Uterus (tissue), 4 donors: ENCODE results near the gene ATP11A. TPM values are rescaled to one million over a fixed set of nuclear protein-coding genes. Genes with fewer than 3 reads are reported as not detected.

ENCODE experiments used
- DNase-seq, 2 donors: peaks; one replicate each; pipeline ENCODE4 v3.0.0-alpha.2; 2019 to 2020
- H3K27ac ChIP-seq, 2 donors: fragments of 200-600 bp; sonication (generic); 1 replicate in 1 of 2; 2 replicates in 1 of 2; pipeline ENCODE4 v1.5.1; 2016 to 2018
- H3K27me3 ChIP-seq, 2 donors: fragments of 200-600 bp; sonication (generic); one replicate each; pipeline ENCODE4 v1.5.1; 2018 to 2019; ENCODE audit warnings: control low read depth in 1 of 2
- H3K36me3 ChIP-seq, 2 donors: fragments of 200-600 bp; sonication (generic); one replicate each; pipeline ENCODE4 v1.5.1; 2019; ENCODE audit warnings: control low read depth in 1 of 2
- H3K4me1 ChIP-seq, 2 donors: fragments of 200-600 bp; sonication (generic); one replicate each; pipeline ENCODE4 v1.5.1; 2018 to 2019; ENCODE audit warnings: control low read depth in 1 of 2
- H3K4me3 ChIP-seq, 2 donors: fragments of 200-600 bp; sonication (generic); 1 replicate in 1 of 2; 2 replicates in 1 of 2; pipeline ENCODE4 v1.5.1; 2018 to 2019; ENCODE audit warnings: mild to moderate bottlenecking in 1 of 2
- H3K9me3 ChIP-seq, 2 donors: fragments of 200-600 bp; sonication (generic); one replicate each; pipeline ENCODE4 v1.5.1; 2019; ENCODE audit warnings: control low read depth in 1 of 2
- POLR2A ChIP-seq, 2 donors: fragments of 450-650 bp; IDR thresholded peaks; one replicate each; pipeline ENCODE4 v1.6.1; 2016; ENCODE audit warnings: antibody characterized with exemption in 2 of 2, mild to moderate bottlenecking in 1 of 2, moderate library complexity in 1 of 2
- intact Hi-C: fragments of 100-400 bp; cut with DNase I; formaldehyde crosslinking; loops from one replicate; pipeline ENCODE4 v1.15.1; 2023; ENCODE audit warnings: low total_unique reads
- total RNA-seq, 4 donors: library from RNA; depleted of rRNA in 3 of 4; stranded (reverse); fragments of >200 nt in 3 of 4; gene quantifications; one replicate each; pipeline versions ENCODE4 v1.1.0 to v1.2.4, GENCODE V29; 2014 to 2023
- TF ChIP-seq, protein P1 (sequence below), 4 experiments: fragments of 200-600 bp in 2 of 4; fragments of 450-650 bp in 2 of 4; sonication (generic) in 2 of 4; IDR thresholded peaks; one replicate each; pipeline ENCODE4 v1.5.1; 2016 to 2019; ENCODE audit warnings: antibody characterized with exemption in 4 of 4, mild to moderate bottlenecking in 2 of 4, moderate library complexity in 1 of 4
- donor health status: DM: yes; HTN: yes; CAD: no.

Gene ATP11A
- total RNA-seq, 4 donors from 2014 or later: 12.8 to 149 (median 22.8) TPM

DNA sequence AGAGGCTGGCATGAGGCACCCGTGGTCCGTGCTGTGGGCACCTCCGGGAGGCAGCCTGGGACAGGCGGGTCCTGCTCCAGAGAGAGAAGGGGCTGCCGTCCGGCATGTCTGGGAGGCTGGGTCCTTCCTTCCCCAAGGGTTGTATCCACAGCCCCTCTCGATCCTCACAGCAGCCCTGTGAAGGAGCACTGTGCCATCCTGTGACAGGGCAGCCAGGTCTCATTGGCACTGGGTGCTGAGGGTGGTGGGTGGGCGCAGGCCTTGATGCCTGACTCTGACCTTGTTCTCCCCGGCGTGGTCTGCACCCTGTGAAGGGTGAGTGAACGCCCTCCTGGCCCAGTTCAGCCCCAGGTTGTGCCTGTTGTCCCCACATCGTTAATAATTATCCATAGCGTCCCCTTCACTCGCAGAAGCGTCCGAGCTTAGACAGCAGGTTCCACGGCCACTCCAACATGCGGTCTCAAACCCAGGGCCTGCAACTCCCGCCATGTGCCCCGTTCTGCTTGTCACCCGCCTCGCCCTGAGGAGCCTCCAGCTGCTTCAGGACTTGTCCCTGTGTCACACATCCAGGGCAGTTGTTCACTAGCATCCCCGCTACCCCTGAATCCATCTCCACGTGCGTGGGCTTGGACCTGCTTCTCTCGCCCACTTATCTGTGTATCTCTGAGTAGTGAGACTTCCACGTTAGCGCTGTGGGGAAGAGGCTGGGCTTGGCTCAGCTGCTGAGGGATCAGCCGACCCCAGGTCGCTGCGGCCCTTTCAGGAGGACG is 10.6 kb downstream of the ATP11A start:
- DNase-seq: no peak
- H3K9me3 ChIP-seq: no peaks in the 10 kb centered on the region
- H3K27me3 ChIP-seq: no peaks in the 10 kb centered on the region
- TF ChIP-seq, protein P1, sequence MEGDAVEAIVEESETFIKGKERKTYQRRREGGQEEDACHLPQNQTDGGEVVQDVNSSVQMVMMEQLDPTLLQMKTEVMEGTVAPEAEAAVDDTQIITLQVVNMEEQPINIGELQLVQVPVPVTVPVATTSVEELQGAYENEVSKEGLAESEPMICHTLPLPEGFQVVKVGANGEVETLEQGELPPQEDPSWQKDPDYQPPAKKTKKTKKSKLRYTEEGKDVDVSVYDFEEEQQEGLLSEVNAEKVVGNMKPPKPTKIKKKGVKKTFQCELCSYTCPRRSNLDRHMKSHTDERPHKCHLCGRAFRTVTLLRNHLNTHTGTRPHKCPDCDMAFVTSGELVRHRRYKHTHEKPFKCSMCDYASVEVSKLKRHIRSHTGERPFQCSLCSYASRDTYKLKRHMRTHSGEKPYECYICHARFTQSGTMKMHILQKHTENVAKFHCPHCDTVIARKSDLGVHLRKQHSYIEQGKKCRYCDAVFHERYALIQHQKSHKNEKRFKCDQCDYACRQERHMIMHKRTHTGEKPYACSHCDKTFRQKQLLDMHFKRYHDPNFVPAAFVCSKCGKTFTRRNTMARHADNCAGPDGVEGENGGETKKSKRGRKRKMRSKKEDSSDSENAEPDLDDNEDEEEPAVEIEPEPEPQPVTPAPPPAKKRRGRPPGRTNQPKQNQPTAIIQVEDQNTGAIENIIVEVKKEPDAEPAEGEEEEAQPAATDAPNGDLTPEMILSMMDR (IDR thresholded peaks at IDR 0.05): no peak
- TF ChIP-seq POLR2A (IDR thresholded peaks at IDR 0.05): no peak
- no peak overlapping the region for H3K4me3 ChIP-seq
- intact Hi-C loops: no loop called here
- H3K4me1 ChIP-seq: no peaks in the 10 kb centered on the region
- H3K36me3 ChIP-seq: no peaks in the 10 kb centered on the region
- no peak overlapping the region for H3K27ac ChIP-seq

DNA sequence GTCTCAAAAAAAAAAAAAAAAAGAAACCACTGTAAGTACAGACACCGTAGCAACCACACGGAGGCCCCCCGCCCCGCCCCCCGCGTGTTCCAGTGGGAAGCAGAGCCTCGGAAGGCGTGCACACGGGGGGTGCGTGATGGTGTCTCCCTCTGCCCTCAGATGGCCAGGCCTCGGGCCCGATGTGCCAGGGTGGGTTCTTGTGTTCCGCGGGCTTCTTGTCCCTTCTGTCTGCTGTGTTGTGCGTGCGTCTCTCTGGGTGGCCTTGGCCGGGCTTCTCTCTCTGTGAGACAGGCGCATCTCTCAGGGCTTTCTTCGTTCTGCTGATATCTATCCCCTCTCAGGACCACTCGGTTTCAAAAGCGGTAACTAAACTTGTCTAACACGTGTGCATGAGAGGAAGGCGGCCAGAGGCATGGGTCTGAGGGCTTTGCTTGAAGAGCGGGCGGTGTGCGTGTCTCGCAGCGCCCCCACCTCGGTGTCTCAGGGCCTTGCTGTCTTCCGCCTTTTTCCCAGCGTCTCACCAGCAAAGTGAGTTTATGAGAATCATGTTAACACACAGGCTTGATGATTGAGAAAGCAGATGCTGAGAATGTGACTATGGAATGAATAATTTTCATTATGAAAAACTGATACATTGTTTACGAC is 12.6 kb downstream of the ATP11A start:
- Histone ChIP-seq H3K27me3 (no peaks in the 10 kb centered on the region), H3K4me3 (no peak overlapping the region), H3K36me3 (no peaks in the 10 kb centered on the region), H3K9me3 (no peaks in the 10 kb centered on the region), H3K27ac (no peak overlapping the region), H3K4me1 (no peaks in the 10 kb centered on the region)
- intact Hi-C loops: no loop called here
- no peak for TF ChIP-seq POLR2A (IDR thresholded peaks at IDR 0.05)
- TF ChIP-seq, protein P1 (IDR thresholded peaks at IDR 0.05): no peak
- peak in 1 of 2 donors; percentile 14 for DNase-seq

DNA sequence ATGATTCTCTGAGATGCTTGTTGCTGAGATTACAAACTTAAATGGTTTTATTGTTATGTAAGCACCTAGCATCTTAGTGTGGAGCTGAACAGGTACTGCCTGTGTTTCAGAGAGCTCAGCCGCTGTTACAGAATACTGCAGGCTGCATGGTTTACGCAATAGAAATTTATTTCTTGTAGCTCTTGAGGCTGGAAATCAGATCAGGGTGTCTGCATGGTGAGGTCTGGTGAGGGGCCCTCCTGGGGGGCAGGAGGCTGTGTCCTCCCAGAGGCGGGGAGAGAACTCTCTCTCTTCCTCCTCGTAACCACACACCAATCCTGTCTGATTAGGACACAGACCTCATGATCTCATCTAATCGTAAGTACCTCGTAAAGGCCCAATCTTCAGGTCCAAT is 13.1 kb downstream of the ATP11A start:
- Histone ChIP-seq H3K4me3 (no peak overlapping the region), H3K27ac (no peak overlapping the region), H3K9me3 (no peaks in the 10 kb centered on the region), H3K36me3 (no peaks in the 10 kb centered on the region), H3K27me3 (no peaks in the 10 kb centered on the region), H3K4me1 (no peaks in the 10 kb centered on the region)
- no peak for TF ChIP-seq POLR2A (IDR thresholded peaks at IDR 0.05)
- TF ChIP-seq, protein P1 (IDR thresholded peaks at IDR 0.05): no peak
- intact Hi-C loops: no loop called here
- no peak for DNase-seq

DNA sequence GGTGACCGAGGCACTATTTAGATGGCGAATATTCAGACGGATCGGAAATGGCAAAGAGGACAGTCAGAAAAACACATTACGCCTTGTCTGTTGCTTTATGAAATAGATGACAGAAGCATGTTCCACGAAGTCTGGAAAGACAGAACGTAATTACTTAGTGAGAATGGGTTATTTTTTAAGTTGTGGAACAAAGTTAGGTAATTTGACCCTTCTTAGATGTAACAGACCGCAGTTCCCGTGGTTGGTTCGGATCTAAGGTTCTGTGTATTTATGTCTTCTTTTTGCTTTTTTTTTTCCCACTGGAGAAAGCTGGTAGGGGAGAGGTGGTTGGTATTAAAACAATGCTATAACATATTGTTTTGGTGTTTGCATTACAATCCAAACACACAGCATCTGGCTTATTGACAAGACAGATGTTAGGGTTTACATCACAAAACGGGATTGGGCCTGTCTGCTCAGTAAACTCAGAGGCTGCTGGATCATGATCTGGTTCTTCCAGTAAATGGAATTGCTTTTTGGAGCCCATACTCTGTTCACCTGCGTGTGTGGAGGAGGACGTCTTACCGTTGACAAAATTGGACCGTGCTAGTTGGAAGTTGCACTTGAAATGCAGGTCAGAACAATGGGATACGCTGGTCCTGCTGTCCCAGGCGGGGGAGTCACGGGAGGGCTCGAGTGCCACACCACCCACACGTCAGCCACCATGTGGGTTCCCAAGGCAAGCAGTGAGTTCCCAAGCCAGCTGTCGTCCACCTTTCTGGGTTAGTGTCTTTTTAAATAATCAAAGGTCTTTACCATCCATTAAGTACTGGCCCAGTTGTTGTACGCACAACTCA is 13.8 kb downstream of the ATP11A start:
- no peaks in the 10 kb centered on the region for H3K9me3 ChIP-seq
- peak overlapping the region in 1 of 2 donors; percentile 25 for H3K27ac ChIP-seq
- peaks cover 0 to 3% of the 10 kb centered on the region in 2 donors for H3K4me1 ChIP-seq
- H3K36me3 ChIP-seq: no peaks in the 10 kb centered on the region
- H3K4me3 ChIP-seq: no peak overlapping the region
- TF ChIP-seq, protein P1 (IDR thresholded peaks at IDR 0.05): no peak
- TF ChIP-seq POLR2A (IDR thresholded peaks at IDR 0.05): no peak
- DNase-seq: peak in 1 of 2 donors; percentile 13
- no peaks in the 10 kb centered on the region for H3K27me3 ChIP-seq
- intact Hi-C loops: no loop called here
